Kidney (tissue), 14 donors: ENCODE data around the gene SIX6. TPM values are rescaled to one million over a fixed set of nuclear protein-coding genes. Genes with fewer than 3 reads are reported as not detected.

Experiments
- DNase-seq, 5 donors: peaks; one replicate each; pipeline ENCODE4 v3.0.0-alpha.2; 2013 to 2020
- FAIRE-seq: peaks from 2 replicates; lab custom pipeline; 2012; peaks lifted over from hg19 to GRCh38; lab: Jason Lieb, UNC
- H3K27ac ChIP-seq, 2 donors: one replicate each; pipeline ENCODE4 v1.7.0; 2013; ENCODE audit warnings: low read depth in 2 of 2, low read length in 2 of 2, inconsistent platforms in 1 of 2
- H3K27me3 ChIP-seq: one replicate; pipeline ENCODE4 v1.7.1; 2013; ENCODE audit warnings: low read length, inconsistent platforms; ENCODE audit not compliant: control insufficient read depth, insufficient read depth
- H3K36me3 ChIP-seq, 3 donors: one replicate each; pipeline versions ENCODE4 v1.7.0 to v1.7.1; 2013; ENCODE audit warnings: low read length in 3 of 3, control low read depth in 1 of 3, inconsistent platforms in 1 of 3; ENCODE audit not compliant: insufficient read depth in 3 of 3, control insufficient read depth in 2 of 3
- H3K4me1 ChIP-seq, 3 donors: one replicate each; pipeline versions ENCODE4 v1.7.0 to v1.7.1; 2013; ENCODE audit warnings: low read length in 3 of 3, inconsistent platforms in 1 of 3, low read depth in 1 of 3; ENCODE audit not compliant: control insufficient read depth in 2 of 3, insufficient read depth in 2 of 3
- H3K4me3 ChIP-seq, 3 donors: one replicate each; pipeline versions ENCODE4 v1.7.0 to v1.8.1; 2013; ENCODE audit warnings: low read length in 3 of 3, control low read depth in 1 of 3, inconsistent platforms in 1 of 3
- H3K9ac ChIP-seq, 3 donors: one replicate each; pipeline versions ENCODE4 v1.7.0 to v1.7.1; 2013; ENCODE audit warnings: low read length in 3 of 3, control low read depth in 1 of 3, inconsistent platforms in 1 of 3
- H3K9me3 ChIP-seq, 3 donors: one replicate each; pipeline versions ENCODE4 v1.7.0 to v1.7.1; 2013; ENCODE audit warnings: low read length in 3 of 3, control low read depth in 1 of 3, inconsistent platforms in 1 of 3; ENCODE audit not compliant: control insufficient read depth in 2 of 3, insufficient read depth in 1 of 3
- intact Hi-C: fragments of 100-400 bp; cut with DNase I; formaldehyde crosslinking; loops from one replicate; pipeline ENCODE4 v1.11.1; 2022
- polyA plus RNA-seq: library from polyadenylated mRNA; stranded (reverse); fragments of 350-450 nt; fragmentation: Illumina TruSeq; extraction: RNeasy Lipid Tissue Mini Kit (QIAGEN cat#74804); gene quantifications from one replicate; pipeline ENCODE4 v1.2.3, GENCODE V29; 2014; ENCODE audit warnings: low read depth, low replicate concordance; ENCODE audit not compliant: insufficient read depth
- total RNA-seq: library from RNA; stranded (reverse); fragmentation: NEBNext Ultra II Directional; extraction: Animal tissue kit (Norgen Biotek cat#: 25700); gene quantifications from one replicate; pipeline ENCODE4 v1.2.1, GENCODE V29; 2021
- TF ChIP-seq, protein P1 (sequence below): IDR thresholded peaks from 3 replicates; pipeline ENCODE4 v1.5.1; 2012; ENCODE audit warnings: mild to moderate bottlenecking, moderate library complexity, borderline replicate concordance; ENCODE audit not compliant: insufficient read depth; ENCODE audit errors: extremely low read depth
- donor health status: control.
- donor health status: control.
- donor health status: control.
- donor health status: control.
- donor health status: control.
- donor health status: DM: yes; HTN: yes; CAD: no.
- donor health status: Normal renal cell carcinoma (clear cell type).

Gene SIX6
- total and polyA plus RNA-seq, 2 donors from 2014 or later: not detected

DNA sequence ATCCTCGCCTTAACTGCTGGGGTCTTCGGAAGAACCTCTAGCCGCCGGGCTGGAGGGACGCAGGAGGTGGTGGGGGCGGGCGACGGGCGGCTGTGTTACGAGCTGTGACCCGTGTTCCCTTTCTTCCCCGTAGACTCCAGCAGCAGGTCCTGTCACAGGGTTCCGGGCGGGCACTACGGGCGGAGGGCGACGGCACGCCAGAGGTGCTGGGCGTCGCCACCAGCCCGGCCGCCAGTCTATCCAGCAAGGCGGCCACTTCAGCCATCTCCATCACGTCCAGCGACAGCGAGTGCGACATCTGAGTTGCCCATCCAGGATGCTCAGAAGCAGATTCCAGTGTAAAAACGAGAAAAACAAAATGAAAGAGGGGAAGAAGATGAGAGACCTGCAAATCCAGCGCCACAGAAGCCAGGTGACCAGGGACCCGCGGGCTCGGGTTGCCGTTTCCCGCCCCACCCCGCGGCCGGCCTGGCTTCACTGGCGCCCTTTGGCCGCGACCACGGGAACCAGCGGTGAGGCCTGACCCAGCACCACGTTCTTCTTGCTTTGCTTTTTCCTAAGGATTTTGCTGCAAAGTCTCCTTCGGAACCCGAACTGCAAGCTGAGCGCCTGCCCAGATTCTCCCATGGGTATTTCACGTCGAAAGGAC lies 2.1 kb downstream of the SIX6 start:
- Histone ChIP-seq H3K4me3 (no peak overlapping the region), H3K4me1 (peaks cover 0 to 2% (median 0%) of the 10 kb centered on the region in 3 donors), H3K27me3 (peaks cover 72% of the 10 kb centered on the region), H3K9me3 (no peaks in the 10 kb centered on the region), H3K9ac (no peak overlapping the region), H3K36me3 (no peaks in the 10 kb centered on the region), H3K27ac (no peak overlapping the region)
- TF ChIP-seq, protein P1, sequence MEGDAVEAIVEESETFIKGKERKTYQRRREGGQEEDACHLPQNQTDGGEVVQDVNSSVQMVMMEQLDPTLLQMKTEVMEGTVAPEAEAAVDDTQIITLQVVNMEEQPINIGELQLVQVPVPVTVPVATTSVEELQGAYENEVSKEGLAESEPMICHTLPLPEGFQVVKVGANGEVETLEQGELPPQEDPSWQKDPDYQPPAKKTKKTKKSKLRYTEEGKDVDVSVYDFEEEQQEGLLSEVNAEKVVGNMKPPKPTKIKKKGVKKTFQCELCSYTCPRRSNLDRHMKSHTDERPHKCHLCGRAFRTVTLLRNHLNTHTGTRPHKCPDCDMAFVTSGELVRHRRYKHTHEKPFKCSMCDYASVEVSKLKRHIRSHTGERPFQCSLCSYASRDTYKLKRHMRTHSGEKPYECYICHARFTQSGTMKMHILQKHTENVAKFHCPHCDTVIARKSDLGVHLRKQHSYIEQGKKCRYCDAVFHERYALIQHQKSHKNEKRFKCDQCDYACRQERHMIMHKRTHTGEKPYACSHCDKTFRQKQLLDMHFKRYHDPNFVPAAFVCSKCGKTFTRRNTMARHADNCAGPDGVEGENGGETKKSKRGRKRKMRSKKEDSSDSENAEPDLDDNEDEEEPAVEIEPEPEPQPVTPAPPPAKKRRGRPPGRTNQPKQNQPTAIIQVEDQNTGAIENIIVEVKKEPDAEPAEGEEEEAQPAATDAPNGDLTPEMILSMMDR: no peak
- FAIRE-seq: no peak
- intact Hi-C loops: no loop called here
- DNase-seq: peak in 4 of 5 donors; percentile 42 to 69 (median 63)

DNA sequence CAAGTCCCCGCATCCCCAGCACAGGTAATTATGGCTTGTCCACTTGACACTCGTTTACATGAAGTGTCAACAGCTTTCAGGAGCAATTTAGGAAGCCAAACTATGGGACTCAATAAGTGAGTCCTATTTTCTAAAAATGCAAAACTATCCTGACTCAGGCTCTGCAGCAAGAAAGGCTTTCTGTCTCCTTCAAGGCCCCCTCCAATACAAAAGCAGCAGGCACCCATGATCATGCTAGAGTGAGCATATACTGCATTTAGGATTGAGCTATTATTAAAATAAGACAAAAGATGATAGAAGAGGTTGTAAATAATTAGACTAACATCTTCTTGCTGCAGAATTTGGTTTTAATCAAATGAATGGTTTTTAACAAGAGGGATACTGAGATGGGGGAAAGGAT lies 3.2 kb downstream of the SIX6 start:
- Histone ChIP-seq H3K9ac (no peak overlapping the region), H3K27ac (no peak overlapping the region), H3K4me1 (peaks cover 0 to 2% (median 0%) of the 10 kb centered on the region in 3 donors), H3K27me3 (peaks cover 69% of the 10 kb centered on the region), H3K4me3 (no peak overlapping the region), H3K9me3 (no peaks in the 10 kb centered on the region), H3K36me3 (no peaks in the 10 kb centered on the region)
- intact Hi-C loops: no loop called here
- FAIRE-seq: no peak
- DNase-seq: peak in 1 of 5 donors; percentile 12
- TF ChIP-seq, protein P1: no peak

DNA sequence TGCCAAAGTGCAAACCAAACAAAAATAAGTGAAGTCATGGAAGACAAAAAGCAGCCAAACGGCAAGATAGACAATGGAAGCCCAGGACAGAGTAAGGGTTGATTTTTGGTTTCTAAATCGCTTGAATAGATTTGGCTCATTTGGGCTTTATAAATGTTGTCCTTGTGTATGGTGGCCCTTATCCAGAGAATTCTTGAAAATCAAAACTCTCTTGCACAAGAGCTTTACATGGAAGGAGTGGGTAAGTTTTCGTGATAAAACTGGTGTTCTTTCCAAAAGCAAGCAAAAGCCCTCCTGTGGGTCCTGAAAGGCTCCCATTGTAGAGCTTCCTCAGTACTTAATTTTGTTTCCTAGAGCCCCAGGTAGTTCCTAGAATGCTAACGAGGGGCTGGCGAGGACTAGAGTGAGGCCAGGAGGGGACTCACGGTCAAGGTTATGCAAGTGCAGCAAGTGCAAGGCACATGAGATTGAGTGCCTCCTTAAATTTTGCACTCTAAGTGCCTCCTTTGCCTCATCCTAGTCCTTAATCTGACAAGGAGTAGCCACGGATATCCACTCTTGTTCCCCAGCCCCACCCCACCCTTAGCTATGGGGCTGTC lies 4.1 kb downstream of the SIX6 start:
- intact Hi-C loops: no loop called here

More for the DNA sequence above, 4.1 kb downstream of the SIX6 start:
- H3K27me3 ChIP-seq: peaks cover 60% of the 10 kb centered on the region
- no peaks in the 10 kb centered on the region for H3K36me3 ChIP-seq
- H3K9me3 ChIP-seq: no peaks in the 10 kb centered on the region
- peaks cover 0 to 2% (median 0%) of the 10 kb centered on the region in 3 donors for H3K4me1 ChIP-seq
- no peak overlapping the region for H3K27ac ChIP-seq
- H3K9ac ChIP-seq: no peak overlapping the region
- FAIRE-seq (no peak), DNase-seq (peak in 1 of 5 donors; percentile 19)
- no peak overlapping the region for H3K4me3 ChIP-seq
- TF ChIP-seq, protein P1: no peak
